Activated T-helper 2 cell treated with anti-CD3 and anti-CD28 coated beads, Interferon-gamma antibody, Interleukin-2, Interleukin-4, amounts not matched to agents 10 μg/mL and 5 μg/mL and 100 μg/mL, durations not matched to agents 14 hours and 24 hours and 36 hours (primary cell): ENCODE results near the gene NCOR1. TPM values are rescaled to one million over a fixed set of nuclear protein-coding genes. Genes with fewer than 3 reads are reported as not detected.

Source experiments
- DNase-seq: peaks from one replicate; pipeline ENCODE4 v3.0.0; 2021; ENCODE audit warnings: low spot score
- H3K27ac Mint-ChIP-seq: one replicate; pipeline ENCODE4 v1.8.0; 2021; ENCODE audit warnings: mixed read lengths
- H3K27me3 Mint-ChIP-seq: one replicate; pipeline ENCODE4 v1.8.0; 2021; ENCODE audit warnings: low read depth, mixed read lengths
- H3K36me3 Mint-ChIP-seq: one replicate; pipeline ENCODE4 v1.8.0; 2021; ENCODE audit warnings: low read depth, mixed read lengths
- H3K4me1 Mint-ChIP-seq: one replicate; pipeline ENCODE4 v1.8.0; 2021; ENCODE audit warnings: low read depth, mixed read lengths
- H3K4me3 Mint-ChIP-seq: one replicate; pipeline ENCODE4 v1.8.0; 2021; ENCODE audit warnings: low read depth, mild to moderate bottlenecking, moderate library complexity, mixed read lengths
- H3K9me3 Mint-ChIP-seq: one replicate; pipeline ENCODE4 v1.8.0; 2021; ENCODE audit warnings: mixed read lengths
- intact Hi-C: fragments of 100-400 bp; cut with micrococcal nuclease; formaldehyde crosslinking; loops from one replicate; pipeline ENCODE4 v1.15.1; 2023
- total RNA-seq: library from RNA; stranded (reverse); gene quantifications from 2 replicates; pipeline ENCODE4 v1.2.3, GENCODE V29; 2022

Gene NCOR1
- total RNA-seq = 134 and 139 TPM in 2 replicates

DNA sequence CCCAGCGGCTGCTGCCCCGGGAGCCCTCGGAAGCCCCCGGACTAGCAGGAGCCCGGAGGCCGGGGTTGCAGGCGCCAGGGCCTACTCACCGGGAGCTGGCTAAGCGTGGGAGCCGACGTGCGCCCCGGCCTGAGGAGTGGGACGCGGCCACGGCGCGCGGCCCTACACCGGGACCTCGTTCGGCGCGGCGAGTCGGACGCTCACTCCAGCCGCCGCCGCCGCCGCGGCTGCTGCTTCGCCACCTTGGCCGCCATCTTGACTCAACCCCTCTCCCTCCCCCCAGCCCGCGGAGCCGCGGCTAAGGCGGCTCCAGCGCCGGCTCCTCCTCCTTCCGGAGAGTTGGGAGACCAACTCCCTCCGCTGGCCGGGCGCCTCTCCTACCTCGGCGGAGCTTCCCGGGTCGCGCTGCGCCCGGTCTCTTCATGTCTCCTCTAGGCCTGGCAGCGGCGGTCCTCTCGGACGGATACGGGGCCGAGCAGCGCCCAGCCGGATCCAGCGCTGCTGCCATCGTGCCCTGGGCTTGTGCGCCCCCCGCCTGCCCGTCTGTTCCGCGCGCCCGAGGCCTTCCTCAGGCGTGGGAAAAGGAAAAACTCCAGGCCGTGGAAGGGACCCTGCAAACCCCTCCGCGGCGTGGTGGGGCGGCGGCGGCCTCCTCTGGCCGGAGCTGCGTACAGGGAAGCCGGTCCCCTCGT is at the start of gene NCOR1:
TSS of gene NCOR1 (minus strand) at position 262 of the 692 bp plus-strand sequence. CDS start 20,965 bp downstream, outside the sequence.
- no peaks in the 10 kb centered on the region for H3K9me3 Mint-ChIP-seq
- H3K4me1 Mint-ChIP-seq = peaks cover 29% of the 10 kb centered on the region
- H3K27ac Mint-ChIP-seq = peak within 1 kb of the TSS; percentile 81
- peak within 1 kb of the TSS; percentile 88 for H3K4me3 Mint-ChIP-seq
- no peaks in the 10 kb centered on the region for H3K27me3 Mint-ChIP-seq
- peak; percentile 85 for DNase-seq
- intact Hi-C loops = loop anchor here (10.0 kb wide), 2 partner anchors 51 to 139 kb away; partner anchors contain the start of gene CENPV
- H3K36me3 Mint-ChIP-seq = peaks cover 7% of the 10 kb centered on the region

DNA sequence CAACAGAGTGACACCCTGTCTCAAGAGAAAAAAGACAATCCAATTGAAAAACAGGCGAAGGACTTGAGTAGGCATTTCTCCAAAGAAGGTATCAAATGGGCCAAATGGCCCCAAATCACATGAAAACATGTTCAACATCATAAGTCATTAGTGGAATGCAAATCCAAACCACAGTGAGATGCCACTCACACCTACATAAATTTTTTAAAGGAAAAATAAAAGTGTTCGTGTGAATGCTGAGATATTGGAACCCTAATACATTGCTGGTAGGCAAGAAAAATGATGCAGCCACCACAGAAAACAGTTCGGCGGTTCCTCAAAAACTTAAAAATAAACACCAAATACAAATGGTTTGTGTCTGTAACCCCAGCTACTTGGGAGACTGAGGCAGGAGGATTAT is 46.9 kb upstream of the NCOR1 start:
- no peak overlapping the region for H3K4me3 Mint-ChIP-seq
- intact Hi-C loops = no loop called here
- no peaks in the 10 kb centered on the region for H3K27me3 Mint-ChIP-seq
- H3K9me3 Mint-ChIP-seq = no peaks in the 10 kb centered on the region
- DNase-seq = no peak
- no peak overlapping the region for H3K27ac Mint-ChIP-seq
- peaks cover 14% of the 10 kb centered on the region for H3K36me3 Mint-ChIP-seq
- peaks cover 8% of the 10 kb centered on the region for H3K4me1 Mint-ChIP-seq

DNA sequence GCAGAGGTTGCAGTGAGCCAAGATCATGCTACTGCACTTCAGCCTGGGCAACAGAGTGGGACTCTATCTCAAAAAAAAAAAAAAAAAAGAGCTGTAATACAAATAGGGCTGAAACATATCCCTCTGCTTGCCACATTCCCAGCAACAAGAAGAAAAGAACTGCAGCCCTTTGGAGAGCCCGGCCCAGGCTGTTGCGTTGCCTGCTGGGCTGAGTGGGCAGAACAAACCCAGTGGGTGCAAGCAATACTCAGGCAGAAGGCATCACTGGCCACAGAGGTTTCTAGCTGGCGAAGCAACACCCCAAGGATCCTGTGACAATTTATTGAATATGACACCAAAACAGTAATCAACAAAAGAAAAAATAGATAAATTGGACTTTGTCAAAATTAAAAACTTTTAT is 45.7 kb upstream of the NCOR1 start:
- peaks cover 4% of the 10 kb centered on the region for H3K4me1 Mint-ChIP-seq
- H3K27me3 Mint-ChIP-seq = no peaks in the 10 kb centered on the region
- H3K4me3 Mint-ChIP-seq = no peak overlapping the region
- no peak overlapping the region for H3K27ac Mint-ChIP-seq
- DNase-seq = no peak
- intact Hi-C loops = no loop called here
- no peaks in the 10 kb centered on the region for H3K9me3 Mint-ChIP-seq
- peaks cover 14% of the 10 kb centered on the region for H3K36me3 Mint-ChIP-seq

DNA sequence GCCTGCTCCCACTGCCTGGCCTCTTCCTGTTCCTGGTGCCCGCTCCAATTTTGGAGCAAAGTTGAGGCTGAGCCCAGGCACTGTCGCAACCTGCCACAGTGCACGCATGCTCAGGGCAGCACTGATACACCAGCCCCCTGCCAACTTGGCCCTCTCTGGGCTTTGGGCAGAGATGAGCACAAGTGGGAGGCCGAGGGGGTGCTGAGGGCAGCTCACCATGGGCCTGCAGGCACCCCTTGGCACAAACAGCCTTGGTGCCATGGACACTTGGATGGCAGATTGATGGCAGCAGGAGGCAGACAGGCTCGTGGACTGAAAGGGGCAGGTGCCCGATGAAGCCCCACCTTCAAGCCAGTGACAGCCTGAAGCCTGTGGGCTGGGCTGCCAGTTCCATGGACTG is 44.6 kb upstream of the NCOR1 start:
- H3K4me1 Mint-ChIP-seq = peaks cover 10% of the 10 kb centered on the region
- intact Hi-C loops = no loop called here
- H3K4me3 Mint-ChIP-seq = no peak overlapping the region
- H3K27me3 Mint-ChIP-seq = no peaks in the 10 kb centered on the region
- peaks cover 11% of the 10 kb centered on the region for H3K36me3 Mint-ChIP-seq
- H3K27ac Mint-ChIP-seq = no peak overlapping the region
- DNase-seq = no peak
- no peaks in the 10 kb centered on the region for H3K9me3 Mint-ChIP-seq

DNA sequence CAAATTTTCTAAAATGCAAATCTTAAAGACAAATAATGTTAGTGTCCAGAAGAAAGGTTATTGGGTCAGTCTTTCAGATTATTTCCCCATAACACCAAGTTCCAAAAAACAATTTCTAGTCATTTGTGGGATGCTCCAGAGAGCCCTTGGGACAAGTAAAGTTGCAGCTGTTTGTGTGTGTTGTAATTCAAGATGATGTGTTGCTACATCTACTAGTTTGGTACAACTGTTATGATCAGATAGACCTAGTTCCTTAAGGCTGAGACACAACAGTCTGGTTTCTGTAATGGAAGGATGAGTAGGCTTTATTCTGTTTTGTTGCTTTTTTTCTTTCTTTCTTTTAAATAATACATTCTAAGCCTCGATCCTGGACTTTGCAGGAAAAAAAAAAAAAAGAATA is 43.6 kb upstream of the NCOR1 start:
- Mint-ChIP-seq H3K27ac (no peak overlapping the region), H3K36me3 (peaks cover 10% of the 10 kb centered on the region), H3K27me3 (no peaks in the 10 kb centered on the region), H3K4me1 (peaks cover 8% of the 10 kb centered on the region), H3K9me3 (no peaks in the 10 kb centered on the region), H3K4me3 (no peak overlapping the region)
- intact Hi-C loops = no loop called here
- DNase-seq = no peak

DNA sequence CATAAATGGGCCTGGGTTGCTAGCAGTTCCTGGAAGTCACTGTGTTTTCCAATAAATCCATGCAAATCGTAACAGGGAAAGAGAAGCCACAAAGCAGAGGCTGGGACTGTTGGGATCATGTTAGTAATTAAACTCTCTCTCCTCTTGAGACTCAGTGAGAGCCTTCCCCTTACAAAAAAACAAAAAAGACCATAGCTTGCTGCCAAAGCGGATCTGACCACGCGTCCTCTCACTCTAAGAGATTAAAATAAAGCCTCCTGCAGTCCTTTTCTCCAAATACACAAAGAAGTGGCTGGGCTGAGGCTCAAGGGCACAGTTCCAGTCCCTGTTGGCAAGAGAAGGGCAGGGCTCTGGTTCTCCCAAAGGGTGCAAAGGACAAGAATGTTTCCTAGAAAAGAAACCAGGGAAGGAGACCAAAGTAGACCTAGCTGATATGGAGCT is 40.2 kb upstream of the NCOR1 start:
- no peak for DNase-seq
- no peaks in the 10 kb centered on the region for H3K27me3 Mint-ChIP-seq

DNA sequence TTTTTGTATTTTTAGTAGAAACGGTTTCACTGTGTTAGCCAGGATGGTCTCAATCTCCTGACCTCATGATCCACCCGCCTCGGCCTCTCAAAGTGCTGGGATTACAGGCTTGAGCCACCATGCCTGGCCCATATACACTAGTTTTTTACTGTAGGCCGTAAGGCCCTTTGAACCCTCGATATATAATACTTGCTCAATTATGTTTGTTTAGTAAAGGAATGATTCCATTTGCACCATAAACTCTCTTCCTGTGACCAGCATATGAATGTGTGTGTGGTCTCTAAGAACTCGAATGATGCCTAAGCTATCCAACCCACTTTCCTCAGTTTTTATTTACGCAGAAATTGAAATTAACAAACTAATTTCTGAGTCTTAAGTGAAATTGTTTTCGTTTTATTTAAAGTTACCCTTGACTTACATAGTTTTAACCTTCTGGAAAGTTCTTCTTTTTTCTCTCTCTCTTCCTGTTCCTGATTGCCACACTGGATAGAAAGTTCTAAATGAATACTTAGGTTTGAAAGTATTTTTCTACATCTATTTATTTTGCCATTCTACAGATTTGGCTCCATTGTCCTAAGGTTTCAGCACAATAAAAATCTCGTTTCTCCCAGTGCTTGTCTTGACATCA is 39.6 kb upstream of the NCOR1 start:
- Mint-ChIP-seq H3K4me1 (peaks cover 18% of the 10 kb centered on the region), H3K27me3 (no peaks in the 10 kb centered on the region), H3K4me3 (no peak overlapping the region), H3K36me3 (peaks cover 10% of the 10 kb centered on the region), H3K9me3 (no peaks in the 10 kb centered on the region), H3K27ac (no peak overlapping the region)
- intact Hi-C loops = no loop called here
- DNase-seq = no peak

More for the DNA sequence above, 40.2 kb upstream of the NCOR1 start:
- Mint-ChIP-seq H3K9me3 (no peaks in the 10 kb centered on the region), H3K4me3 (no peak overlapping the region), H3K27ac (no peak overlapping the region), H3K4me1 (peaks cover 15% of the 10 kb centered on the region), H3K36me3 (peaks cover 10% of the 10 kb centered on the region)
- intact Hi-C loops = no loop called here

DNA sequence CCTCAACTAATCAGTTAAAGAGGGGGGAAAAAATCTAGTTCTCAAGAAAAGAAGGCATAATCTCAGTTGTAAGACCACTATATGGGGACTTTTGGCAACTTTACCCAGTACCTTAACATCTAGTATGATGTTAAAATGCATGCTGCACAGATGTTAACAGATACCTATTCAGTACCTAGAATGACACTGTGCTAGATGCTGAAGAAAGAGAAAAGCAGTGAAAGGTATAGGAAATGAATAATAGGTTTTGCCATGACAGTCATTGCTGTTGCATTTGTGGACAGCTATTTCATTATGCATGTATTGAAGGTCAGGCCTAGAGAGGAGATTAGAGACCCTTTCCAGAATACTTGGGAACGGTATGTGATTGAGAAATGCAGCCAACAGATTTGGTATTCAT is 36.2 kb upstream of the NCOR1 start:
- Mint-ChIP-seq H3K36me3 (peaks cover 19% of the 10 kb centered on the region), H3K27ac (no peak overlapping the region), H3K9me3 (no peaks in the 10 kb centered on the region), H3K27me3 (no peaks in the 10 kb centered on the region), H3K4me1 (peaks cover 25% of the 10 kb centered on the region), H3K4me3 (no peak overlapping the region)
- intact Hi-C loops = no loop called here
- no peak for DNase-seq

DNA sequence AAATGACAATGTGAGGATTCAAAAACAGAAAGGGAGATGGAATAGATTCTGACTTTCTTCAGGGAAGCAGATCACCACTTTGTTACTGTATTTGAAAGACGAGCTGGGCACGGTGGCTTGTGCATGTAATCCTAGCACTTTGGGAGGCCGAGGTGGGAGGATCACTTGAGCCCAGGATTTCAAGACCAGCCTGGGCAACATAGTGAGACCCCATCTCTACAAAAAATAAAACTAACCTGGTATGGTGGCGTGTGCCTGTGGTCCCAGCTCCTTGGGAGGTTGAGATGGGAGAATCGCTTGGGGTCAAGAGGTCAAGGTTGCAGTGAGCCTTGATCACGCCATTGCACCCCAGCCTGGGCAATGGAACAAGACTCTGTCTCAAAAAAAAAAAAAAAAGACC is 35.7 kb upstream of the NCOR1 start:
- Mint-ChIP-seq H3K36me3 (peaks cover 19% of the 10 kb centered on the region), H3K4me3 (no peak overlapping the region), H3K4me1 (peaks cover 25% of the 10 kb centered on the region), H3K27me3 (no peaks in the 10 kb centered on the region), H3K9me3 (no peaks in the 10 kb centered on the region), H3K27ac (peak overlapping the region; percentile 68)
- intact Hi-C loops = no loop called here
- DNase-seq = no peak

DNA sequence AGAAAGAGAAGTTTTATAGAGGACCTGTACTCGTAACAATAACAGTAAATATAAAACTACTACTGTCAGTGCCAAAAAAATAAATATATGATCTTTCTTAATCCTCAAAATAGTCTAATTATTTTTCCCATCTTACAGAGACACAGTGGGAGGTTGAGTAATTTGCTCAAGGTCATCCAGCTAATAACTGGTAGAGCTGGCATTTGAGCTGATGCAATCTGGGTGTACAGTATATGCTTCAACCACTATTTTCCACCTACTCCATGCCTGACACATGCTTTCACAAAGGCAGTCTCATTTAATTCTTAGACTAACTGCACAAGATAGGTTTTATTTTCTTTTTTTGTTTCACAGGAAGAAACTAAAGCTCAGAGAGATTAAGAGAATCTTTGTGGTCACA is 35.3 kb upstream of the NCOR1 start:
- no peaks in the 10 kb centered on the region for H3K27me3 Mint-ChIP-seq
- H3K36me3 Mint-ChIP-seq = peaks cover 19% of the 10 kb centered on the region
- no peaks in the 10 kb centered on the region for H3K9me3 Mint-ChIP-seq
- H3K4me3 Mint-ChIP-seq = no peak overlapping the region
- peaks cover 23% of the 10 kb centered on the region for H3K4me1 Mint-ChIP-seq
- intact Hi-C loops = no loop called here
- no peak for DNase-seq
- H3K27ac Mint-ChIP-seq = peak overlapping the region; percentile 68

DNA sequence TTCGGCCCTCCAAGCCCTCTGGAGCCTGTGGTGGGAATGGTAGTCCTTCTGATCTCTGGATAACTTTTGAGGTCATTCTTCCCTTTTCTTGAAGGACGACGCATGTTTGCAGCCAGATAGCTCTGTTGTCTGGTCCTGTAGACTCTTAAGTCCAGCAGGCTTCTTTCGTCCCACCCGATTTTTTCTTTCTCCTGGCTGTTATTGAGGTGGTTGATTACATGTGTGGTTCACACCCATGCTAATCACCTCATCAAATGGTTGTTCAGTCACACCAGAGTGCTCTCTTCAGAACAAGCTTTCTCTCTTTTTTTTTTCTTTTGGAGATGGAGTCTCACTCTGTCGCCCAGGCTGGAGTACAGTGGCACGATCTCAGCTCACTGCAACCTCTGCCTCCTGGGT is 32.3 kb upstream of the NCOR1 start:
- Mint-ChIP-seq H3K27me3 (no peaks in the 10 kb centered on the region), H3K4me3 (no peak overlapping the region), H3K4me1 (peaks cover 28% of the 10 kb centered on the region), H3K9me3 (no peaks in the 10 kb centered on the region), H3K36me3 (peaks cover 16% of the 10 kb centered on the region), H3K27ac (no peak overlapping the region)
- intact Hi-C loops = no loop called here
- DNase-seq = no peak

DNA sequence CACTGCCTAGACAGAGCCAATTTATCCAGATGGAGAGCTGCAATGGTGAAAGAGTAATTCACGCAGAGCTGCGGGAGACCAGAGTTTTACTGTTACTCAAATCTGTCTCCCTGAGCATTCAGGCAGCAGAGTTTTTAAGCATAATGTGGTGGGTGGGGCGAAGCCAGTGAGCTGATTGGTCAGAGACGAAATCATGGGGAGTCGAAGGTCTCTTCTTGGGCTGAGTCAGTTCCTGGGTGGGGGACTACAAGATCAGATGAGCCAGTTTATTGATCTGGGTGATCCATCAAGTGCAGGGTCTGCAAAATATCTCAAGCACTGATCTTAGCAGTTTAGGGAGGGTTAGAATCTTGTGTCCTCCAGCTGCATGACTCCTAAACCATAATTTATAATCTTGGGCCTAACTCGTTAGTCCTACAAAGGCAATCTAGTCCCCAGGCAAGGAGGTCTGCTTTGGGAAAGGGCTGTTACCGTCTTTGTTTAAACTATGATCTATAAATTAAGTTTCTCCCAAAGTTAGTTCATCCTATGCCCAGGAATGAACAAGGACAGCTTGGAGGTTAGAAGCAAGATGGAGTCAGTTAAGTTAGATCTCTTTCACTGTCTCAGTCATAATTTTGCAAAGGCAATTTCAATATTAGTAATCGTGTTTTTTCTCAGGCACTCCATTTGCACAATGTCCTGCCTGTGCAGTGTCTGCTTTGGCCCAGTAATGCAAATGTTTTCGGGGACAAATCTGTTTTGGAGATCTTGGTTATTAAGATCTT is 28.6 kb upstream of the NCOR1 start:
- no peaks in the 10 kb centered on the region for H3K9me3 Mint-ChIP-seq
- no peak for DNase-seq
- H3K27me3 Mint-ChIP-seq = no peaks in the 10 kb centered on the region
- H3K4me3 Mint-ChIP-seq = no peak overlapping the region
- intact Hi-C loops = loop anchor here (1.0 kb wide), 1 partner anchor 15 kb away; no protein-coding TSS in a partner anchor
- peaks cover 18% of the 10 kb centered on the region for H3K36me3 Mint-ChIP-seq
- H3K4me1 Mint-ChIP-seq = peaks cover 17% of the 10 kb centered on the region
- H3K27ac Mint-ChIP-seq = peak overlapping the region; percentile 55

DNA sequence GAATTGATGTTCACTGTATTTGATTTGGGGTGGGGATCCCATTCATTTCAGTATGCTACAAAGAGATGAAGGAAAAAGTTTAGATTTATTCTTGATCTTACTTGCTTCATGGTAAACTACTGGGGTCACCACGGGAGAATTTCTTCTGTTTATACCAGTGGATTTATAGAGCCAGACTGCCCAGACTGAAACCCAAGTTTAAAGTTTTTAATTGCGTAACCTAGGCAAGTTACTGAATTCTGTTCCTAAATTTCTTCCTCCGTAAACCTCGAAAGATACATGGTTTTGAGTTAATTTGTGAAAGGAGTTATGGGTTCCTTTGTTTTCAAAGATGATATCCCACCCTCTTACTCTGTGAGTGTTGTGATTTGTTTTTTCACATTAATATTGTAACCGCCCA is 28.1 kb upstream of the NCOR1 start:
- Mint-ChIP-seq H3K4me3 (no peak overlapping the region), H3K9me3 (no peaks in the 10 kb centered on the region), H3K27me3 (no peaks in the 10 kb centered on the region), H3K4me1 (peaks cover 13% of the 10 kb centered on the region), H3K36me3 (peaks cover 12% of the 10 kb centered on the region), H3K27ac (peak overlapping the region; percentile 55)
- intact Hi-C loops = loop anchor here (1.0 kb wide), 1 partner anchor 14 kb away; no protein-coding TSS in a partner anchor
- no peak for DNase-seq
